IMR-90 (cell line): ENCODE data around the gene GRM2.

Source experiments
- CEBPB ChIP-seq: IDR thresholded peaks from 2 replicates; pipeline ENCODE4 v1.6.1; 2012; ENCODE audit warnings: low read depth, low read length, improper control_type of control experiment
- CTCF ChIP-seq: conservative IDR thresholded peaks from 2 replicates; pipeline ENCODE4 v1.5.1; 2012; ENCODE audit warnings: mild to moderate bottlenecking, low read depth, low read length, improper control_type of control experiment
- POLR2A ChIP-seq: IDR thresholded peaks from 2 replicates; pipeline ENCODE4 v1.6.1; 2012; ENCODE audit warnings: mild to moderate bottlenecking, low read depth, low read length

DNA sequence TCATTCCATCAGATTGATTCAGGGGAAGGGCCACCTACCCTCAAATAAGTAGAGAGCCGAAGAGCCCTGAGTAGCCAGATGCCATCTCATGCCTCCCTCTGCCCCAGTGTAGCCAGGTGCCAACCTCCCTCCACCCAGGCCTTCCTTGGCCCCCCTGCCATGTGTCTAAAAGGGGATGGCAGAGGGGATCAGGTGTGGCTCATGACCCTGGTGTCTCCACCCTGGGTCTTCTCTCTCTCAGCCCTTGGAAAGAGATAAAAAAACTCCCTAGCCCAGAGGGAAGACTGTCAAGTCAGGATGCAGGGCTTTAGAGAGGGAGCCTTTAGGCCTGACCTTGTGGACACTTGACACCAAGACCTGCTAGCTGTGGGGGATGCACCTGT, 5.2 kb downstream of the GRM2 start:
- TF ChIP-seq CTCF (no peak), CEBPB (no peak), POLR2A (no peak)
